Dermis blood vessel endothelial cell (primary cell): Measurements from ENCODE around the gene CASKIN2. TPM values are rescaled to one million over a fixed set of nuclear protein-coding genes. Genes with fewer than 3 reads are reported as not detected.

Source experiments
- DNase-seq: peaks from one replicate; pipeline ENCODE4 v3.0.0; 2010
- total RNA-seq: library from RNA; depleted of rRNA; stranded (reverse); fragments of >200 nt; gene quantifications from 2 replicates; pipeline ENCODE4 v1.2.3, GENCODE V29; 2014

CASKIN2 gene
- total RNA-seq, 1 donor from 2014 or later, result 12.1 TPM

GRCh38 chr17:75548813-75549212, 33.5 kb upstream of the CASKIN2 start:
- no peak for DNase-seq

GRCh38 chr17:75547091-75547490, 31.8 kb upstream of the CASKIN2 start:
- DNase-seq, result no peak

GRCh38 chr17:75546181-75546580, 30.8 kb upstream of the CASKIN2 start:
- no peak for DNase-seq

GRCh38 chr17:75544250-75544649, 28.9 kb upstream of the CASKIN2 start:
- DNase-seq, result no peak

- DNase-seq, result no peak
These were observed 27.5 kb upstream of the CASKIN2 start for GRCh38 chr17:75542728-75543336.

- no peak for DNase-seq
These were observed 26.9 kb upstream of the CASKIN2 start for GRCh38 chr17:75542229-75542628.

- DNase-seq, result no peak
These were observed 25.7 kb upstream of the CASKIN2 start for GRCh38 chr17:75540923-75541503.

- no peak for DNase-seq
These were observed 24.8 kb upstream of the CASKIN2 start for GRCh38 chr17:75539967-75540729.

- DNase-seq, result no peak
These were observed 21.0 kb upstream of the CASKIN2 start for GRCh38 chr17:75536366-75536765.

GRCh38 chr17:75535871-75536270, 20.5 kb upstream of the CASKIN2 start:
- no peak for DNase-seq

- no peak for DNase-seq
These were observed 19.8 kb upstream of the CASKIN2 start for GRCh38 chr17:75535119-75535537.

GRCh38 chr17:75531721-75532072, 16.4 kb upstream of the CASKIN2 start:
- no peak for DNase-seq

GRCh38 chr17:75530837-75531720, 15.7 kb upstream of the CASKIN2 start:
- DNase-seq, result no peak

- no peak for DNase-seq
These were observed 11.4 kb upstream of the CASKIN2 start for GRCh38 chr17:75526555-75527270.

GRCh38 chr17:75525806-75526554, 10.6 kb upstream of the CASKIN2 start:
- DNase-seq, result no peak

GRCh38 chr17:75524970-75525805, 9.9 kb upstream of the CASKIN2 start, which contains the start of gene LLGL2:
Gene LLGL2, plus strand, starts transcription at chr17:75525697. Its CDS starts 17,730 bp downstream, at chr17:75543427.
- DNase-seq, result peak; percentile 50

GRCh38 chr17:75524269-75524969, 9.1 kb upstream of the CASKIN2 start:
- no peak for DNase-seq

- DNase-seq, result no peak
These were observed 8.3 kb upstream of the CASKIN2 start for GRCh38 chr17:75523647-75524046.

GRCh38 chr17:75521951-75522727, 6.8 kb upstream of the CASKIN2 start:
- DNase-seq, result no peak
